WTC11 (cell line): Measurements from ENCODE around the gene SARDH. TPM values are rescaled to one million over a fixed set of nuclear protein-coding genes. Genes with fewer than 3 reads are reported as not detected.

Source experiments
- ATAC-seq: fragments of 200-7000 bp; cut with Tn5 transposase; 2 replicates; pipeline ENCODE4 v1.10.0; 2021; ENCODE audit warnings: mild to moderate bottlenecking, moderate library complexity
- CTCF ChIA-PET: fragments of 300-600 bp; sonication (Branson Sonifier 250); formaldehyde crosslinking; loops from one replicate; lab custom pipeline; 2021; ENCODE audit warnings: antibody characterized with exemption; lab: Charles Lee
- POLR2A ChIA-PET: fragments of 350-600 bp; sonication (Branson Sonifier 250); formaldehyde crosslinking; loops from one replicate; lab custom pipeline; 2021; ENCODE audit warnings: antibody characterized with exemption; lab: Charles Lee
- DNase-seq: peaks from one replicate; pipeline ENCODE4 v3.0.0; 2021; ENCODE audit warnings: low spot score
- H3K27ac Mint-ChIP-seq: 2 replicates; pipeline ENCODE4 v1.8.0; 2021; ENCODE audit warnings: mixed read lengths
- H3K27me3 Mint-ChIP-seq: 2 replicates; pipeline ENCODE4 v1.8.0; 2021; ENCODE audit warnings: low read depth, mild to moderate bottlenecking, moderate library complexity, mixed read lengths
- H3K36me3 Mint-ChIP-seq: 2 replicates; pipeline ENCODE4 v1.8.0; 2021; ENCODE audit warnings: mixed read lengths
- H3K4me1 Mint-ChIP-seq: 2 replicates; pipeline ENCODE4 v1.8.0; 2022; ENCODE audit warnings: mixed read lengths
- H3K4me3 Mint-ChIP-seq: 2 replicates; pipeline ENCODE4 v1.8.0; 2021; ENCODE audit warnings: mild to moderate bottlenecking, moderate library complexity, mixed read lengths
- H3K9me3 Mint-ChIP-seq: 2 replicates; pipeline ENCODE4 v1.8.0; 2021; ENCODE audit warnings: mixed read lengths
- ATF3 ChIP-seq: sonication (generic); formaldehyde crosslinking; conservative IDR thresholded peaks from 2 replicates; pipeline ENCODE4 v1.8.1; 2022; ENCODE audit warnings: mild to moderate bottlenecking, missing genetic modification reagents
- E2F1 ChIP-seq: sonication (generic); formaldehyde crosslinking; IDR thresholded peaks from 2 replicates; pipeline ENCODE4 v1.8.0; 2022; ENCODE audit warnings: mild to moderate bottlenecking, missing genetic modification reagents
- EMX1 ChIP-seq: fragments of 250-450 bp; sonication (Bioruptor Pico); IDR thresholded peaks from 2 replicates; pipeline ENCODE4 v1.8.0; 2021; ENCODE audit warnings: mild to moderate bottlenecking
- FOXJ3 ChIP-seq: sonication (generic); formaldehyde crosslinking; IDR thresholded peaks from 2 replicates; pipeline ENCODE4 v1.9.0; 2021; ENCODE audit warnings: missing genetic modification reagents, mild to moderate bottlenecking, borderline replicate concordance
- FOXP4 ChIP-seq: sonication (generic); formaldehyde crosslinking; IDR thresholded peaks from 2 replicates; pipeline ENCODE4 v1.8.0; 2022; ENCODE audit warnings: mild to moderate bottlenecking, missing genetic modification reagents
- GTF2I ChIP-seq: fragments of 250-450 bp; sonication (Bioruptor Pico); conservative IDR thresholded peaks from 2 replicates; pipeline ENCODE4 v1.4.0; 2021; ENCODE audit warnings: mild to moderate bottlenecking
- KAT7 ChIP-seq: sonication (generic); formaldehyde crosslinking; IDR thresholded peaks from 2 replicates; pipeline ENCODE4 v1.8.1; 2023; ENCODE audit warnings: missing genetic modification reagents, mild to moderate bottlenecking, borderline replicate concordance
- PRDM15 ChIP-seq: sonication (generic); formaldehyde crosslinking; IDR thresholded peaks from 2 replicates; pipeline ENCODE4 v1.8.0; 2022; ENCODE audit warnings: missing genetic modification reagents
- RORB ChIP-seq: fragments of 250-450 bp; sonication (Bioruptor Pico); IDR thresholded peaks from 2 replicates; pipeline ENCODE4 v1.9.0; 2021; ENCODE audit warnings: mild to moderate bottlenecking
- STAT6 ChIP-seq: sonication (generic); formaldehyde crosslinking; conservative IDR thresholded peaks from 2 replicates; pipeline ENCODE4 v1.8.1; 2023; ENCODE audit warnings: mild to moderate bottlenecking, low read depth, missing genetic modification reagents, moderate library complexity
- ZNF219 ChIP-seq: sonication (generic); formaldehyde crosslinking; IDR thresholded peaks from 2 replicates; pipeline ENCODE4 v1.8.0; 2023; ENCODE audit warnings: missing genetic modification reagents, mild to moderate bottlenecking, borderline replicate concordance
- ZNF263 ChIP-seq: sonication (generic); formaldehyde crosslinking; IDR thresholded peaks from 2 replicates; pipeline ENCODE4 v1.8.1; 2022; ENCODE audit warnings: low read depth, mild to moderate bottlenecking, moderate library complexity, missing genetic modification reagents
- ZNF423 ChIP-seq: fragments of 250-450 bp; sonication (Bioruptor Pico); IDR thresholded peaks from 2 replicates; pipeline ENCODE4 v2.1.2; 2022; ENCODE audit warnings: mild to moderate bottlenecking, moderate library complexity
- ZNF532 ChIP-seq: fragments of 250-450 bp; sonication (Bioruptor Pico); IDR thresholded peaks from 2 replicates; pipeline ENCODE4 v1.9.0; 2021; ENCODE audit warnings: mild to moderate bottlenecking, borderline replicate concordance
- total RNA-seq: library from RNA; stranded (reverse); gene quantifications from 3 replicates; pipeline ENCODE4 v1.2.3, GENCODE V29; 2021
- TF ChIP-seq, protein P1 (sequence below): sonication (generic); formaldehyde crosslinking; IDR thresholded peaks from 2 replicates; pipeline ENCODE4 v1.8.1; 2022; ENCODE audit warnings: mild to moderate bottlenecking, moderate library complexity, missing genetic modification reagents
- TF ChIP-seq, protein P2 (sequence below): sonication (generic); formaldehyde crosslinking; IDR thresholded peaks from 2 replicates; pipeline ENCODE4 v1.8.1; 2023; ENCODE audit warnings: mild to moderate bottlenecking, missing genetic modification reagents, moderate library complexity

Gene SARDH
- total RNA-seq, 1 experiment from 2014 or later, result 8.5 TPM

DNA sequence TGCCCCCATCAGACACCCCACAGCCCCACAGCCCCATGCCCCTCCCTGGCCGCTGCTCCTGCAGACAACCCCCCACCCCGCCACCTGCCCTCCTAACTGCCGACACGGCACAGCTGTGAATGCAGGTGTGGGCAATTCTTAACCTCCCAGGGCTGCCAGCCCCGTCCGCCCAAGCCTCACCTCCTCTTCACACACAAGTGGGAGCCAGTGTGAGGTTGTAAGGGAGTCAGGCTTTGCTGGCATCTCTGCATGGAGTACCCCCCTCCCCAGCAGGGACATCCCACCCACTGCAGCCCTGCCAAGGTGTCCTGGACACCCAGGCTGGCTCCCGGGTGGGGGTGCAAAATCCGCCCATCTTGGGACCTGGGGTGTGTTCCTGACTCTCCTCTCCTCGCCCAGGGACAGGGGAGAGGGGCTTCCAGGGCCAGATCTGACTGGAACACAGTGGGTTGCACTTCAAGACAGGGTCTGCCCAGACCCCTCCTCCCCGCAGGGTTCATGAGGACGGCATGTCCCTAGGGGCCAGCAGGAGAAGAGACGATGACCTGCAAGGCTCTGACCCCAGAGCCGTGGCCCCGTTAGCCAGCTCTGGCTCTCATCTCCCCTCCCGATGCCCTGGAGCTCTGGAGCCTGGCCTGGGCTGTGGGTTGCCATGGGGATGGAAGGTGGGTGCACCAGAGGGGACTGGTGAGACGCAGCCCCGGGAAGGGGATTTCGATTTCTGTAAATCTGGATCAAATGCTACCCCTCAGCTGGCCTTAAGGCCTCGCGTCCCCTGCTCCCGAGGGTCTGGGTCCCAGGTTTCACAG lies 34.4 kb downstream of the SARDH start (continued):
- TF ChIP-seq PRDM15 (CRISPR knock-in tag) (no peak), EMX1 (CRISPR knock-in tag) (no peak), GTF2I (CRISPR knock-in tag) (no peak), RORB (no peak), ZNF532 (CRISPR knock-in tag) (no peak), ZNF423 (CRISPR knock-in tag) (no peak), ZNF219 (CRISPR knock-in tag) (no peak), ATF3 (CRISPR knock-in tag) (no peak), FOXP4 (no peak)
- TF ChIP-seq, all 79 proteins: peak for 0

- 0 out of 2 replicates have a peak, but pooled peaks cover 4% of the 10 kb centered on the region for H3K9me3 Mint-ChIP-seq
- no peak overlapping the region for H3K4me3 Mint-ChIP-seq
- POLR2A ChIA-PET, result no interaction called here
- ATAC-seq (peak; percentile 57), DNase-seq (peak; percentile 31)
- CTCF ChIA-PET, result interaction anchor here (1.0 to 2.7 kb wide), 4 partner anchors 11 to 40 kb away, joined by 3 to 13 read pairs (median 4); no protein-coding TSS in a partner anchor
- peaks cover 4% of the 10 kb centered on the region; the same call in 1 of the 2 replicates for H3K4me1 Mint-ChIP-seq
- no peaks in the 10 kb centered on the region for H3K36me3 Mint-ChIP-seq
- H3K27ac Mint-ChIP-seq, result no peak overlapping the region
- H3K27me3 Mint-ChIP-seq, result no peaks in the 10 kb centered on the region
- TF ChIP-seq STAT6 (no peak), FOXJ3 (no peak), ZNF263 (CRISPR knock-in tag) (peak; percentile 62; the same call in 1 of the 2 replicates), KAT7 (CRISPR knock-in tag) (no peak), E2F1 (CRISPR knock-in tag) (no peak)
- TF ChIP-seq, protein P1, sequence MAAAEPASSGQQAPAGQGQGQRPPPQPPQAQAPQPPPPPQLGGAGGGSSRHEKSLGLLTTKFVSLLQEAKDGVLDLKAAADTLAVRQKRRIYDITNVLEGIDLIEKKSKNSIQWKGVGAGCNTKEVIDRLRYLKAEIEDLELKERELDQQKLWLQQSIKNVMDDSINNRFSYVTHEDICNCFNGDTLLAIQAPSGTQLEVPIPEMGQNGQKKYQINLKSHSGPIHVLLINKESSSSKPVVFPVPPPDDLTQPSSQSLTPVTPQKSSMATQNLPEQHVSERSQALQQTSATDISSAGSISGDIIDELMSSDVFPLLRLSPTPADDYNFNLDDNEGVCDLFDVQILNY (CRISPR knock-in tag), result 0 out of 2 replicates have a peak, but pooled peaks have one; percentile 36
- TF ChIP-seq, protein P2, sequence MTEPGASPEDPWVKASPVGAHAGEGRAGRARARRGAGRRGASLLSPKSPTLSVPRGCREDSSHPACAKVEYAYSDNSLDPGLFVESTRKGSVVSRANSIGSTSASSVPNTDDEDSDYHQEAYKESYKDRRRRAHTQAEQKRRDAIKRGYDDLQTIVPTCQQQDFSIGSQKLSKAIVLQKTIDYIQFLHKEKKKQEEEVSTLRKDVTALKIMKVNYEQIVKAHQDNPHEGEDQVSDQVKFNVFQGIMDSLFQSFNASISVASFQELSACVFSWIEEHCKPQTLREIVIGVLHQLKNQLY, result peak; percentile 40; the same call in 1 of the 2 replicates
Observed at GRCh38 chr9:133702798-133703590, 35.2 kb downstream of the SARDH start.
